ENCODE measurements around the gene PYGB.
"Not testable (repeated sequence)": the region's sequence is repeated elsewhere in the genome, so short reads cannot be mapped to it uniquely, and the experiment has no call there.

Gene PYGB

DNA sequence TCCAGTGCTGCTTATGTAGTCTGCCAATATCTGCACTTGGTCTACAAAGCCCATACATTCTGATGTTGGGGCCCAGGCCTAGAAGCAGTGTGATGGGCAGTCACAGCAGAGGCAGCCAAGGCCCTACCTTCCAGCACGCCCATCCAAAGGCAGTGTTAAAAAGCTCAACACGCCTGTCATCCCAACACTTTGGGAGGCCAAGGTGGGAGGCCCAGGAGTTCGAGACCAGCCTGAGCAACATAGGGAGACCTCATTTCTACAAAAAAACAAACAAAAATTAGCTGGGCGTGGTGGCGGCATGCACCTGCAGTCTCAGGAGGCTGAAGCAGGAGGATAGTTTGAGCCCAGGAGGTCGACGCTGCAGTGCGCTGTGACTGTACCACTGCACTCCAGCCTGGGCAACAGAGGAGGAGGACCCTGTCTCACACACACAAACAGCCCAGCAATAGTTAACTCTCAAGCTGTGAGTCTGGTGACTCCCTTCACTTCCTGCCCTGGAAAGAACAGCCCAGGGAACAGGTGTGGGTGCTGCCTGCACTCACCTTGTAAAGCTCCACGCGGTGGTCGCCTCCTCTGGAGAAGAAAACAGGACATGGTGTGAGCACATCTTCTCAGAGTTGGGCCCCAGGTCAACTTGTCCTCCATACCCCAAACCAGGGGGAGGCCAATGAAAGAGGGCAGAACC is 68.8 kb downstream of the PYGB start:
- DNase-seq, result no peak

DNA sequence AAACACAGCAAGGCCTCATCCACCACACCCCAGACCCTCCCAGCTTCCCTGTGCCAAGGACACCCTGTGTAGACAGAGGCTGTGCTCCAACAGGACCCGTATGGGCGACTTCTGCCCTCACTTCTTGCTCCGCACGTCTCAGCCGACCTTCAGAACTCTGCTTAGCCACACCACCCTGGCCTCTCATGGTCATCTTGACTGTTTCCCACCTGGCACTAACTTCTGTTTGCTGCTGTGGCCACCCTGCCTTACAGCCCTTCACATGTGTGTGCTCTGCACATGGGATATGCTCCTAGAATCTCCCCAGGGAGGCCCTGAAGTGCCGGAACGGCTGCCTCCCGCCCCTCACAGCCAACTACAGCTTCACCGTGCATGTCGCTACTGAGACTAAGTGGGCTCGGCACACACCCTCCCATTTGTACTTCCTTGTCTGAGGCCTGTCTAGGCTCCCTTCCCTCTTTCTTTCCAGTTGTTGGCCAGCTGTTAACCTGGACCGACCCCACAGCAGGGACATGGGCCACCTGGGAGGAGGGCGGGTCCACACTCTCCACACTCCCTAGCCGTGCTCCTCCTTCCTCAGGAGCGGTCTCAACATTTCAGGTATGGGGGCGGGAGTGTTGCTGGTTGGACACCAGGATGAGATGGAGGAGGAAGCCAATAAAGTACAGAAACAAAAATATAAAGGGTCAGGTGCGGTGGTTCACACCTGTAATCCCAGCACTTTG is 69.6 kb downstream of the PYGB start:
- DNase-seq, result no peak

DNA sequence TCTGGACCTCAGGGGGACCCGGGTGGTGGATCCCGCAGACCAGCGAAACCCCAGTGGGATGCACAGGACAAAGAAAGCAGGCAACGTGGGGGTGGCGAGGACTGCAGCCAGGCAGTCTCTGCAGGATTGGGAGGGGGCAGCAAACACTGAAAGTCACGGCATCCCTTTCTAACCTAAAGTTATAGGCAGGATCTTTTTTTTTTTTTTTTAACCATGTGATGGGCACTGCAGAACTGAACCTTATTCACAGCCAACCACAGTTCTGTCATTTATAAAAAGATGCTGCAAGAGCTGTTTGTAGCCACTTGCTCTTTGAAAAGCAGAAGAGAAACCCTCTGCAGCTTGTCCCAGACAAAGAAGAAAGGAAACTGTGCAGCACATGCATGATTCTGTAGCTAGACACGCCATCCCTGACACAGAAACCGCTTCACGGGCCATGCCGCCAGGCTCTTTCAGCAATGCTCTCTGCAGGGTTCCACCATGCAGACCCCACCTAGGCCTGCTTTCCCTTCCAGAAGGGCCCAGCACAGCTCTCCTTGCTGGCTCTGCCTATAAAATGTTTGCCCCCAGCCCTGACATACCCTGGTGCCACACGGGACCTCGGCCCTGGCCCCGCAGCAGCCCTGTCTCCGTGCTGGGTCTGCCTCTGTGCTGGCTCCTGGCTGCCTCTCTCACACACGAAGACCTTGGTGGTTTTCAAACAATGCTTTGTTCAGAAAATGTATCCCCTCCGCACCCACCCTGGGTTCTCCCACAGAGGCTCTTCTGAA is 70.8 kb downstream of the PYGB start:
- no peak for DNase-seq

DNA sequence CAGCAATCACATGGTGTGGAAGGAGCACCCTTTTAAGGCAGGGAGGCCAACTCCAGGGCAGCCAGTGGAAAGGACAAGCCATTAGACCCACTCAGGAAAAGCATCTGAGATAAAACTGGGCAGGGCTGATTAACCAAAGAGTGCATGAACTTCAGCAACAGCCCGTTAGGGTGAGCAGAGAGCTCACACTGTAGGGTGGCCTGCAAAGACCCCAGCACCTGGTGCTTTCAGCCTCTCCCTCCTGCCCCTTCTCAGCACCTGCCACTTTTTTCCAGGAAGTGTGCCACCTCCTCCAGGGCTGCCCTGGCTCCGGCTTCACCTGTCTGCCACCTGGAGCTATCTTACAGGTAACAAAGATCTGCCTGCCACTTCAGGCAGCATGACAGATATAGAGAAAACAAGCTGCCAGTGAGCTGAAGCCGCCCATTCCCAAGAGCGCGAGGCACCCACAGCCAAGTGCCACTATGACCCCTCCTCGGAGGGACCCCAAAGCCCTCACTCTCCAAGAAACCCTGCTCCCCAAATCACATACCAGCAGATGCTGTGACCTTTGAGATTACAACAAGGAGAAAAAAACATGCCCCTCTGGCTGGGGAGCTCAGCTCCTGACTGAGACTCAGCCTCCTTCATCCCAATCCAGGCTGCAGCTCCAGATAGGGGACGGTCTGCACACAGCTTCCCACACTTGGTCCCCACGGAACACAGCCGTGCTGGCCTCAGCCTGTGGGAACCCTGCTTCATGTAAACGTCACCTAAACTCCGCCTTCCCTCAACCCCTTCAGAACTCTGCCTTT is 71.6 kb downstream of the PYGB start:
- DNase-seq, result no peak

DNA sequence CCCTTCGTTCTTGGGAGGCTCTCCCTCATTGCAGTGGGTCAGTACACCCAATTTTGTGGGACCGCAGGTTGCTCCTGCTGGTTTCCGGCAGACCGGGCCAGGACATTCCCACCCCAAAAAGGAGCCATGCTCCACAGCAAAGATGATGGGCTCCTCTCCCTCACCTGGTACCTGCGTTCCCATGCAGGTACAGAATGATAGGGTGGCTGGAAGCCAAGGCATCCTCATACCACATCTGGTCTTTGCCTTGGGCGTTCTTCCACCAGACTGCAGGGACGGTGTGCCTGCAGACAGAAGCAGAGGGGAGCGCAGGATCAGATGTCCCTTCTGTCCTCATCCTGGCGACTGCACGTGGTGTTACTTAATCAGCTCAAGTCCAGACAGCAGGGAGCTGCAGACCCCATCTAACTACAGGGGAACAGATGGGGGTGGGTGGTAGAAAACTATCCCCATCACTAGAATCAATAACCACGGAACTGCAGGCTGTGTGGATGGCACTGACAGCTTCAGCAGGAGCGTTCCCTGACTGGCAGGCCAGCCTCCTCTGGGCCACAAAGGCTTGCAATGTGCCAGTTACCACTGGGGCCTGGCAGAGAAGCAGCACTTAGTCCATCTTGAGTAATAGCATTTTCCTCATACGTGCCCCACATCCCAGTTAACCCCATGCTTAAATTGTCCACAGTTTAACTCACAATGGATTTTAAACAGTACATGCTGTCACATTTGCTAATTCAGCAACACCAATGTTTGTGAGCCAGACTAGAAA is 72.3 kb downstream of the PYGB start:
- no peak for DNase-seq

DNA sequence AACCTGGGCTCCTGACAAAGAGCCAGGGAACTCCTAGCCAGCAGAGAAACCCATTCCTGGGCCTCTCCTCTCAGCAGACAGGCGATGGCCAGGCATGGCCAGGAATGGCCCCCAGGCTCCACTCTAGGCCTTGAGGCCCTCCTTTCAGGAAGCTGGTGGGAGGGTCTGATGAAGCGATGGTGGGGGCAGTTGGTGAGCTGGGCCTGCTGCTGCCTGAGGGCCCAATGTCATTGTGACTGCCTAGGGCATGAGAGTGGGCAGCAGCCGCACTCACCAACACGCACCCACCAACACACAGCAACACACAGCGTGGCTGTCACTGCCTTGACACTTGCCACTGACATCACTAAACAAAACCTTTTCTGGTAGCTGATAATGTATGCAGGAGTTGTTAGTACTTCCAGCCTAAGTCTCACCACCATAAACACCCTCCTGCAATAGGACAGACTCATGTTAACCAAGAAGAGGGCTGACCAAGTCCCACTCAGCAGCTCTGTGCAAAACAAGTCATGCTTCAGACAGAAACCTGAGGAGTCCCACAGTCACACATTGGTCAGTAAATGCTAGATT is 73.5 kb downstream of the PYGB start:
- no peak for DNase-seq

DNA sequence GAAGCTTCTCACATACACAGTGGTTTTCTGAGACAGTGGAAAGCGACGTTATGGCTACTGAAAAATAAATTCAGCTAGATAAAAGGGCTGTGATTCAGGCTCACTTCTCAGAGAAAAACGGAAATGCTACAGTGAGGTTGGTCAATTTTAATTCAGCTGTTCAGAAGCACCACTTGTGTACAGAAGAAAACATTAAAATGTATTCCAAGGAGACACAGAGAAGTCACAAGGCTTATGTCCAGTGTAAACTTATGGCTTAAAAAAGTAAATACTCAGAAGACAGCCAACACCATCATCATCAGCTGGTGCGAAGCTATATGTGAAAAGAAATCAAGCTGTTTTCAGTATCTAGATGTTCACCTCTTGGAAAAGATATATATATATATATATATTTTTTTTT is 74.1 kb downstream of the PYGB start:
- no peak for DNase-seq

DNA sequence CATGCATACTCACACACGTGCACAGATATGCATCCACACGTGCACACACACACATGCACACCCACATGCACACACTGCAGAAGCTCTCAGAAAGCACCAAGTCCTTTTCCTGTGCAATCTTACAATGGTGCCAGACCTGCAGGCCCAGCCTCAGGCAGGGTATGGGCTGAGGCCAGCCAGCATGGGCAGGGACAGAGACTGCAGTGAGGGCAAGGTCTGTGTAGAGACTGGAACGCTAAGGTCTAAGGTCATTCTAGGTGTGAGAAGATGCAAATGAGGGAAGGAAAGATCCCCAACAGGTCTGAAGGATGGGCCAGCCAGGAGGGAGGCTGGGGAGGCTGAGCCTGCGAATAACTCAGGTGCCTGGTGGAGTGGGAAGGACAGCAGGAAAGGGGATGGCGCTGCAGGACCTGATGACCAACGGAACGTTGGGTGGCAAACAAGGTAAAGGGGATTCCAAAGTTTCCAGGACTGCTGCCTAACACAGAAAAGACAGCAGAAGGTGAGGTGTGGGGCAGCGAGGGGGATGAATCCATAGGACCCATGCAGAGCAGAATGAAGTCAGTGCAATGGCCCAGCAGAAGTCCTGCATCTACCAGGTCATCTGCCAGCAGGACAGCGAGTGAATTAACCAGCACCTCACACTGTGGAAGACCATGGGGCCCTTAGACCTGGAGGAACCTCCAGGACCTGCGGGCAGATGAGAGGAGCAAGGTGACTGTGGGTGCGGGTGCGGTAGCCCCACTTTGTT is 75.8 kb downstream of the PYGB start:
- DNase-seq, result no peak

DNA sequence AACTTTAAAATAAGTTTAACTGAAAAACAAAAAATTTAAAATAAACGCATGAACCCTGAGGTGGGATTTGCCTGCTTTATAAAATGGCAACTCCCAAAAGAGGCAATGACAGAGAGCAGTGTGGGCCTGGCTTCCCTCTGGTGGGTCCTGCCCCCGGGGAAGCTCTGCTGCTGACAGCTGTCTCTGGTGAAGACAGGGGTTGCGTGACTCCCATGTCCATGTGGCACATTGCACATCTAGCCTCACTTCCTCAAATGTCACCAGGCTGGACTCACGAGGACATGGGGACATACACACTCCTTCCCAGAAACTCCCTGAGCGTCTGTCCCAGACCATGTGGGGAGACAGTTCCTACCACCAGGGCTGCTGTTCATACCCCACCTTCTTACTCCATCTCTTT is 76.5 kb downstream of the PYGB start:
- no peak for DNase-seq

DNA sequence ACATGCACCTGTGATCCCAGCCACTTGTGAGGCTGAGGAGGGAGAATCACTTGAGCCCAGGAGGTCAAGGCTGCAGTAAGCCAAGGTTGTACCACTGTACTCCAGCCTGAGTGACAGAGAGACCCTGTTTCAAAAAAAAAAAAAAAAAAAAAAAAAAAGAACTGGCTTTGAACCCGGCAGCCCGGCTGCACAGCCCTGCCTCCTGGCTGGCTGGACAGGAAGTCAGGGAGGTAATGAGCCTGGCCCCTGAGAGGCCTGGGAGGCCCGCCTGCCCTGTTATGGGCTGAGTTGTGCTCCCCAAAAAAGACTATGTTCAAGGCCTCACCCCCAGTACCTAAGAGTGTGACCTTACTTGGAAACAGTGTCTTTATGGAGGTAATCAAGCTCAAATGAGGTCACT is 77.2 kb downstream of the PYGB start:
- no peak for DNase-seq

DNA sequence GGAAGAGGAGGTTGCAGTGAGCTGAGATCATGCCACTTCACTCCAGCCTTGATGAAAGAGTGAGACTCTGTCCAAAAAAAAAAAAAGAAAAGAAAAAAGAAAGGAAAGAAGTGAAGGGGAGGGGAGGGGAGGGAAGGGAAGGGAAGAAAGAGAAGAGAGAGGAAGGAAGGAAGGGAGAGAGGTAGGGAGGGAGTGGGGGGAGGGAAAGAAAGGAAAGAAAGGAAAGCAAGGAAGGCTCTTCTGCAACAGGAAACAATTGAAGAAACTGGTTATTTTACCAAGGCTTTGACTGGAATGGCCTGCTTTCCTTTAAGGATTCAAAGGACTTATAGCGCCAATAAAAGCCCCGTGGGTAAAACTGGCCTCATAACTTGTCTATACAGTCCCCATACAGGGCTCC is 78.1 kb downstream of the PYGB start:
- no peak for DNase-seq

DNA sequence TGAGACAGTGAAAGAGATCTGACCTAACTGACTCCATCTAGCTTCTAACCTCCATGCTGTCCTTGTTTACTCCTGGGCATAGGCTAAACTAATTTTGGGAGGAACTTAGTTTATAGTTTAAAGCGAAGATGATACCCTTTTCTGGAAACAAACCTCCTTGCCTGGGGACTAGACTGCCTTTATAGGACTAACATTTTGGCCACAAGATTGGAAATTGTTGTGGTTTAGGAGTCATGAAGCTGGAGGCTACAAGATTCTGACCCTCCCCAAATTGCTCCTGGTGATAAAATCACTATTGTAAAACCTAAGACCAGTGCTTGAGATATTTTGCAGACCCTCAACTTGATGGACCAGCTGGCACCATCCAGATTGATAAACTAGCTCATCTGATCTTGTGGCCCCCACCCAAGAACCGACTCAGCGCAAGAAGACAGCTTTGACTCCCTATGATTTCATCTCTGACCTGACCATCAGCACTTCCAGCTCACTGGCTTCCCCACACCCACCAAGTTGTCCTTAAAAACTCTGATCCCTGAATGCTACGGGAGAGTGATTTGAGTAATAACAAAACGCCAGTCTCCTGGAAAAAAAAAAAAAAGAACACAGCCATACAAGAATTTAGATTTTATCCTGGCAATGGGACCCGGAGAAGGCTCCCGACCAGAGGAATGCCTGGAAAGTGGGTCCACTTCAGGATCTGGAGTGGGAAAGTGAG is 79.8 kb downstream of the PYGB start:
- no peak for DNase-seq

DNA sequence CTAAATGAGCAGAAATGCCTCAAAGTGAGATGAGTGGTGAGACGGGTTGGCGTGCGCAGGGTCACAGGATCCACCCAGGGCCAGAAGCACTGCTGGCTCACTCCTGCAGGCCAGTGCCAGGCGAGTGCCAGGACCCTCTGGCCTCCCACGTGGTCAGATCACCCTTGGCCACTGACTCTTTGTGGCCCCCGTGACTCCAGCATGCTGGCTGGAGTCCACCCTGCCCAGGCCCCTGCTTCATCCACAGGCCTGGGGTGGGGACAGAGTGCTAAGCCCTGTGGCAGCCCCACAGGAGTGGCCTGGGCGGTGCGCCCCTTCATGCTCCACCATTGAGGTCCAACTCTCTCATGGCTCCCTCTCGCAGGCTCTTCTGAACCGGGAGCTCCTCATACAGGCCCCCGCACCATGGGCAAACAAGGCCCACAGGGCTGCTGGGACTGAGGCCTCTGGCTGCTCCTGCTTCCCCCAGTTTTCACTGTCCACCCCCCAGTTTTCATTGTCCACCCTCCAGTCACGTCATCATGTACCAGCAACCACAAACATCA is 81.1 kb downstream of the PYGB start:
- DNase-seq, result no peak

DNA sequence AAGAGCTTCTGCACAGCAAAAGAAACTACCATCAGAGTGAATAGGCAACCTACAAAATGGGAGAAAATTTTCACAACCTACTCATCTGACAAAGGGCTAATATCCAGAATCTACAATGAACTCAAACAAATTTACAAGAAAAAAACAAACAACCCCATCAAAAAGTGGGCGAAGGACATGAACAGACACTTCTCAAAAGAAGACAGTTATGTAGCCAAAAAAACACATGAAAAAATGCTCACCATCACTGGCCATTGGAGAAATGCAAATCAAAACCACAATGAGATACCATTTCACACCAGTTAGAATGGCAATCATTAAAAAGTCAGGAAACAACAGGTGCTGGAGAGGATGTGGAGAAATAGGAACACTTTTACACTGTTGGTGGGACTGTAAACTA is 87.1 kb downstream of the PYGB start:
- not testable (repeated sequence) for DNase-seq

DNA sequence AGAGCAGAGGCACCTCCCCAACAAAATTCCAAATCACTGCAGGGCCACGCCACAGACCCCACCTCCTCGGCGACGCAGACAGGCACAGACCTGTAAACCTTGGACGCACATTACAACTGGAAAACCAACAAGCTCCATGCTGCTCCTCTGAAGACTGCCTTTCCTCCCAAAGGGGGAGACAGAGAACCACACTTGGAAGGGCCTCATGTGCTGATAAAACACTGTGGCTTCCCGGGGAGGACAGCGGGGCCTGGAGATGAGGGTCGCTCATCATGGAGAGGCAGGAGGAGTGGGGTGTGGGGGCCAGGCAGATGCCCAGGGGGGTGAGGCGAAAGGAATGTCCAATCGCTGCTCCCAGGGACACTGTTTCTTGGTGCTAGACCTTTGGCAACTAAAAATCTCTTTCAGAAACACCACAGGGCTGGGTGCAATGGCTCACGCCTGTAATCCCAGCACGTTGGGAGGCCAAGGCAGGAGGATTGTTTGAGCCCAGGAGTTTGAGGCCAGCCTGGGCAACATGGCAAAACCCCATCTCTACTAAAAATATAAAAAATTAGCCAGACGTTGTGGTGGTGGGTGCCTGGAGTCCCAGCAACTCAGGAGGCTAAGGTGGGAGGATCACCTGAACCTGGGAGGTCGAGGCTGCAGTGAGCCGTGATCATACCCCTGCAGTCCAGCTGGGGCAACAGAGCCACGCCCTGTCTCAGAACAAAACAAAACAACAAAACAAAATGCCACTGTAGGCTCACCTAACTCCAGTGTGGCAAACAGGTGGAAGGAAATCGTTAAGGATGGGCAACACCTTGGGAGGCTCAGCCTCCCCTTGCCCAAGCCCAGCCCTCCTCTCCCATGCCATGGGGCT is 88.9 kb downstream of the PYGB start:
- no peak for DNase-seq

DNA sequence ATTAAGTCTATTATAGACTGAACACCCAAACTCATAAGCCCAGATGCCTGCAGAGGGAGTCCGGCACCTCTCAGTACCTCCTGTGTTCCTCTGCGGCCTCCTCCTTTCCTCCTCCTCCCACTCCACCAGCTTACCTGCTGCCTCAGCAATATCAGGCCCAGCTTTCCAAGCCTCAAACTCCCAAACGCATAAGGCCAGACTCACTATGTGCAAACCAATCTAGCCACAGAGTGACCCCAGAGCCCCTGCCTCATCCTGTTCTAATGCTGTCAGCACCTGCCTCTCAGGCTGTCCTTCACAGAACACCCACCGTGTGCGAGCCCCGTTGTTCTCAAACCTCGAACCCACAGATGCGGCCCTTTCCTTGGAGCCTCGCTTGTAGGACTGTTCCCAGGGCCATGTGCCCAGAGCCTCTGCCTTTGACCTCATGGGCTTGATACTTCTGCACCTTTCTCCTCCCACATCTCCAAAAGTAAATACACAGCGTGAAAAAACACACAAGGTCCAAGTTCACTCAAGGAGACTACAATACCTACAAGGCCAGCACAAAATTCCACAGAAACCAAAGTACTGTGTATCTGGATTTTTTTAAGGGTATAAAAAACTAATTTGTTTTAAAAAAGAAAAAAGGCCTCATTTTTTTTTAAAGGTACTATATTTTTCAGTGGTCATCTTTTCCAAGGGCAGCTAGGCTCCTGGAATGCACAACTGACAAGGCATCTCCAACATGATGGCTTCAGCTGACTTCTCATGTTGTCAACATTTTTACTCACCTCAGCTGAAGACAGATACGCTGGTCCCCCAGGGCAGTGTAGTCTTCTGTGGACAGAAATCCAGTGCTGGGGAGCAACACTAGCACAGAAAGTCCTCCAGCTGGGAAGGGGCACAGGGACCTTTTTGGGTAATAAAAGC is 90.5 kb downstream of the PYGB start:
- DNase-seq, result no peak

DNA sequence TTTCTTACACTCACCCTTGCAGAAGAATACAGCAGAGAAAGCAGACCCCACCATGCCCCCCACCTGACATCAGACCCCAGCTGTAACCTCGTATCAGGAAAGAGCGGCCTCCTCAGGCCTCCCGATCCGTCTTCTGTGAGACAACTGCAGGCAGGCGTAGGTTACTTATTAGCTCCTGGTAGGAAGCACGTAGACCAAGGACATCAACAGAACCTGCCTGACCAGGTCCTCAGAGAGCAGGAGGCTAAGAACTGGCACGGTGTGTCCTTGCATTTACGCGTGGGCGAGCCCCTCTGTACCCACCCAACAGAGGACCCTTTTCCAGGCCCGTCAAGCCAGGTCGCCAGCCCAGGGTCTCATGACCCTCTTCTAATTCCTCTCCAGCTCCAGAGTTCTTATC is 91.7 kb downstream of the PYGB start:
- DNase-seq, result no peak

DNA sequence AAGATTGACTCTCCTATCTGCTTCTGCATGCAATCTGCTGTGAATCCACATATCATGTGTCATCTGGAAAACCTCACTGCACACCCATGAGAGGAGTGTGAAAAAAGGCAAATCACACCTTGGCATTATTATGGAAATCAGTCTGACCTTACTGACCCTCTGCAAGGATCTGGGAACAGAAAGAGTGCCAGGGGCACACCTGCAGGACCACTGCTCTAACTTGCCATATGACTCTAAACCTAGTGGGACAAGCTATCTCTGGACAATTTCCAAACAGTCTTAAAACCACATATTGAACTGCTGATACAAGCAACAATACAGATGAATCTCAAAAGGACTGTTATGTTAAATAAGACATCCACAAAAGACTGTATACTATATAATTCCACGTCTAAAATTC is 92.5 kb downstream of the PYGB start:
- no peak for DNase-seq

Measured in NCI-H1694 treated with DMSO at 0.1 percent for 48 hours (cell line).